HG03064 (cell line): ENCODE data around the gene MORC2.

ENCODE experiments used
- ATAC-seq: cut with Tn5 transposase; IDR thresholded peaks from one replicate; pipeline ENCODE4 v1.9.1; 2021; ENCODE audit warnings: low read depth; ENCODE audit not compliant: unreplicated experiment

MORC2 gene

DNA sequence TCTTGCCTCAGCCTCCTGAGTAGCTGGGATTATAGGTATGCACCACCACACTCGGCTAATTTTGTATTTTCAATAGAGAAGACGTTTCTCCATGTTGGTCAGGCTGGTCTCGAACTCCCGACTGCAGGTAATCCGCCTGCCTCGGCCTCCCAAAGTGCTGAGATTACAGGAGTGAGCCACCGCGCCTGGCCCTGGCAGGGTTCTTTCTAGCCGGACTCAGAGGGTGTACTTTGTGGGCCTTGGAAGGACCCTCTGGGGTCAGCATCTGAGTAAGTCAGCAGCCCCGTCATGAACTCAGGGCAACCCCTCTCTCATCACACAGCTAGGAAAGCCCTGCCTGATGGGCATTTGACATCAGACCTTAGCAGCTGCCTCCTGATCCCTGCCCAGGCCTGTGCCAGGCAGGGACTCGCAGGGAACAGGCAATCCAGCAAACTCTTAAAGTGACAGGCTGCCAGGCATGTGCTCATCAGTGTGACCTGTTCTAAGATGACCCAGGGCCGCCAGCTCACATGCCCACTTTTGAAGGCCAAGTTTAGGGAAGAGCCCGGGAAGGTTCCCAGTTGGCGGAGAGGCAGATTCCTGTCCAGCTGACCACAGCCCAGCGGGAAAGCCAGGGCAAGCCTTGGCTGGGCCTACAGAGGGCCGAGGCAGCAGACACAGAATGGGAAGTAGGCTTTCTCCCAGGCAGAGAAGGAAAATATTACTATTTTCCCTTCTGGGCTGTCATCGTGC lies 92.9 kb downstream of the MORC2 start:
- ATAC-seq = no peak
